ENCODE measurements around the gene CSRNP2. TPM values are rescaled to one million over a fixed set of nuclear protein-coding genes. Genes with fewer than 3 reads are reported as not detected.
A peak's percentile ranks its signal among the peaks of the same experiment; 100 is the strongest.

The CSRNP2 gene
- total RNA-seq, 3 donors from 2014 or later (not counting 1 experiment from before 2014, with no cell fraction given) = 21.3 to 31.7 (median 25.1) TPM

DNA sequence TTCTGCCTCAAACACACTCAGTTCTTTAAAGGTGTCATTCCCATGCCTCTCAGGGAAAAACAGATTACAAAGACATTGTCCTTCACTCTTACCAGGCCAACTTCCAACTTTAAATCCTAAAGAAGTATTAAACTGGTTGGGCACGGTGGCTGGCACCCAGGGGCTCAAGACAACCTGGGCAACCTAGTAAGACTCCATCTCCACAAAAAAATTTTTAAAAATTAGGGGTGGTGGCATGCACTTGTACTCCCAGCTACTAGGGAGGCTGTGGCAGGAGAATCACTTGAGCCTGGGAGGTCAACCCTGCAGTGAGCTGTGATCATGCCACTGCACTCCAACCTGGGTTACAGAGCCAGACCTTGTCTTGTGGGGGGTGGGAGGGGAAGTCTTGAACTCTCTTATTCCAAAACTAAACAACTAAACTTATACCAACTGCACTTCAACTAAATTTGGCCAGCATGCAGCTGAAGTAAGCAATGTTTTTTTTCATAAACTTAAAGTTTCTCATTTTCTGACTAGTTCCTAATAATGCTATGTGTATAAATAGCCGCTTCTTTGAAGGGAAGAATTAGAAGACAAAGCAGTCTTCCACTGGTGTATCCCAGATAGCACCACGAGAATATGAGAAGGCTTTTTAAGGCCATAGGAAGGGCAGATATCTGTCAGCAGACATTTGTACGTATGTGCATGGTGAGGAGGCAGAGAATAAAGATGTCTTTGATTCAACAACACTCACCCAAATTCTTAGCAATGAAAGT lies 59.6 kb downstream of the CSRNP2 start:
- WGBS (ENCODE audit: insufficient coverage) = 92% methylated on average over 4 of the region's 4 CpGs
- ATAC-seq (no peak), DNase-seq (peak in 1 of 2 donors; percentile 17)
- intact Hi-C loops (cut with micrococcal nuclease) = loop anchor here (10.0 kb wide), 1 partner anchor 99 kb away; a partner anchor contains a TSS
- Histone ChIP-seq H3K27me3 (ENCODE audit: control insufficient read depth, insufficient read depth, low read length) (no peaks in the 10 kb centered on the region), H3K4me3 (ENCODE audit: low read length) (no peak overlapping the region), H3K27ac (ENCODE audit: low read length) (no peak overlapping the region), H3K36me3 (ENCODE audit: control insufficient read depth, insufficient read depth, low read length) (no peaks in the 10 kb centered on the region), H3K4me1 (ENCODE audit: control insufficient read depth, insufficient read depth, low read length) (peaks cover 30% of the 10 kb centered on the region), H3K9me3 (ENCODE audit: control insufficient read depth, insufficient read depth, low read length) (no peaks in the 10 kb centered on the region)
- peaks cover 0 to 2% of the 10 kb centered on the region in 2 donors for H3K27me3 Mint-ChIP-seq (ENCODE audit: low read depth in 2 of 2)
- H3K4me1 Mint-ChIP-seq = peaks cover 43 to 52% of the 10 kb centered on the region in 2 donors
- no peaks in the 10 kb centered on the region for H3K36me3 Mint-ChIP-seq
- H3K27ac Mint-ChIP-seq = peak overlapping the region; percentile 88 to 97
- TF ChIP-seq, protein P1, sequence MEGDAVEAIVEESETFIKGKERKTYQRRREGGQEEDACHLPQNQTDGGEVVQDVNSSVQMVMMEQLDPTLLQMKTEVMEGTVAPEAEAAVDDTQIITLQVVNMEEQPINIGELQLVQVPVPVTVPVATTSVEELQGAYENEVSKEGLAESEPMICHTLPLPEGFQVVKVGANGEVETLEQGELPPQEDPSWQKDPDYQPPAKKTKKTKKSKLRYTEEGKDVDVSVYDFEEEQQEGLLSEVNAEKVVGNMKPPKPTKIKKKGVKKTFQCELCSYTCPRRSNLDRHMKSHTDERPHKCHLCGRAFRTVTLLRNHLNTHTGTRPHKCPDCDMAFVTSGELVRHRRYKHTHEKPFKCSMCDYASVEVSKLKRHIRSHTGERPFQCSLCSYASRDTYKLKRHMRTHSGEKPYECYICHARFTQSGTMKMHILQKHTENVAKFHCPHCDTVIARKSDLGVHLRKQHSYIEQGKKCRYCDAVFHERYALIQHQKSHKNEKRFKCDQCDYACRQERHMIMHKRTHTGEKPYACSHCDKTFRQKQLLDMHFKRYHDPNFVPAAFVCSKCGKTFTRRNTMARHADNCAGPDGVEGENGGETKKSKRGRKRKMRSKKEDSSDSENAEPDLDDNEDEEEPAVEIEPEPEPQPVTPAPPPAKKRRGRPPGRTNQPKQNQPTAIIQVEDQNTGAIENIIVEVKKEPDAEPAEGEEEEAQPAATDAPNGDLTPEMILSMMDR (IDR thresholded peaks at IDR 0.05) = no peak
- H3K9me3 Mint-ChIP-seq = no peaks in the 10 kb centered on the region
- peak overlapping the region; percentile 98 for H3K4me3 Mint-ChIP-seq

DNA sequence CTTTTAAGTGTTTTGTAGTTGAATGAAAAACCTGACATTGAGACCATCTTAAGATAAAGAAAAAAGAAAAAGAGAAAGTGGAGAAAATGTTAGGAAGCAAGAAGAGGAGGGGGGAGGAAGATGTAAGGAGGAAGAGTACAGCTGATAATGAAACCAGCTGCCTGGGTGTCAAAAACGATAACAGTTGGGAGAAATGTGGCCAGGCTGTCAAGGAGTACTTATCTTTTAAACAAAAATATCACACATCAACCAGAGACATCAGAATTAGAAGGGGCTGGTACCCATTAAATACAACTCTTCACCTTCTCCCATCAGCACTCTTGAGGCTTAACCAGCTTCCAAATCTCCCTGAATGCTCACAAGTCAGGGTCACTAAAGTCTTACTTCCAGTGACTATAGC lies 61.7 kb downstream of the CSRNP2 start:
- Mint-ChIP-seq H3K4me1 (peaks cover 43 to 52% of the 10 kb centered on the region in 2 donors), H3K36me3 (no peaks in the 10 kb centered on the region), H3K27me3 (ENCODE audit: low read depth in 2 of 2) (no peaks in the 10 kb centered on the region), H3K27ac (peak overlapping the region; percentile 83 to 84), H3K9me3 (no peaks in the 10 kb centered on the region), H3K4me3 (peak overlapping the region; percentile 79)
- WGBS (ENCODE audit: insufficient coverage) = 0% methylated on average over 1 of the region's 1 CpG
- intact Hi-C loops (cut with micrococcal nuclease) = loop anchor here (10.0 kb wide), 1 partner anchor 97 kb away; a partner anchor contains a TSS
- DNase-seq (peak in 1 of 2 donors; percentile 15), ATAC-seq (no peak)
- Histone ChIP-seq H3K9me3 (ENCODE audit: control insufficient read depth, insufficient read depth, low read length) (no peaks in the 10 kb centered on the region), H3K4me3 (ENCODE audit: low read length) (no peak overlapping the region), H3K27ac (ENCODE audit: low read length) (peak overlapping the region; percentile 21), H3K27me3 (ENCODE audit: control insufficient read depth, insufficient read depth, low read length) (no peaks in the 10 kb centered on the region), H3K36me3 (ENCODE audit: control insufficient read depth, insufficient read depth, low read length) (no peaks in the 10 kb centered on the region), H3K4me1 (ENCODE audit: control insufficient read depth, insufficient read depth, low read length) (peaks cover 28% of the 10 kb centered on the region)
- TF ChIP-seq, protein P1 (IDR thresholded peaks at IDR 0.05) = no peak

DNA sequence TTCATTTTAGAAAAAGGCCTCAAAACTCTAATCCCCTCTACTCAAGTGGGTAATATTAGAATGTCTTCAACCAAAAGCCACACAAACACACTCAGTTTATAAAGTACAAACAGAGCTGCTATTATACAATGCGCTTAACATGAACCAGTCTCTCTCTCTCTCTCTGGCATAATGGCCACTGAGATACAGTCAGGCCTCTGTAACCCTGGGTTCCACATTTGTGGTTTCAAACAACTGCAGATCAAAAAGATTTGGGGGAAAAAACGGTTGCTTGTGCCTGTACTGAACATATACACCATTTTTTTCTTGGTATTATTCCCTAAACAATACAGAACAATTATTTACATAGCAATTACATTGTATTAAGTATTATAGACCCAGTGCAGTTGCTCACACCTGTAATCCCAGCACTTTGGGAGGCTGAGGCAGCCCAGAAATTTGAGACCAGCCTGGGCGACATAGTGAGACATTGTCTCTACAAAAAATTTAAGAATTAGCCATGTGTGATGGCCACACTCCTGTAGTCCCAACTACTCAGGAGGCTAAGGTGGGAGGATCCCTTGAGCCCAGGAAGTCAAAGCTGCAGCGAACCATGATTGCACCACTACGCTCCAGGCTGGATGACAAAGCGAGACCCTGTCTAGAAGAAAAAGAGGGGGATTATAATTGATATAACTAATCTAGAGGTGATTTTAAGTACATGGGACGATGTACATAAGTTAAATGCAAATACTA lies 62.8 kb downstream of the CSRNP2 start:
- Histone ChIP-seq H3K4me3 (ENCODE audit: low read length) (no peak overlapping the region), H3K4me1 (ENCODE audit: control insufficient read depth, insufficient read depth, low read length) (peaks cover 24% of the 10 kb centered on the region), H3K27ac (ENCODE audit: low read length) (no peak overlapping the region), H3K27me3 (ENCODE audit: control insufficient read depth, insufficient read depth, low read length) (no peaks in the 10 kb centered on the region), H3K9me3 (ENCODE audit: control insufficient read depth, insufficient read depth, low read length) (no peaks in the 10 kb centered on the region), H3K36me3 (ENCODE audit: control insufficient read depth, insufficient read depth, low read length) (no peaks in the 10 kb centered on the region)
- intact Hi-C loops (cut with micrococcal nuclease) = loop anchor here (10.0 kb wide), 1 partner anchor 96 kb away; a partner anchor contains a TSS
- no peak for ATAC-seq
- DNase-seq = peak in 1 of 2 donors; percentile 18
- Mint-ChIP-seq H3K27ac (peak overlapping the region; percentile 83 to 84), H3K27me3 (ENCODE audit: low read depth in 2 of 2) (no peaks in the 10 kb centered on the region), H3K4me3 (peak overlapping the region; percentile 79), H3K36me3 (no peaks in the 10 kb centered on the region), H3K4me1 (peaks cover 36 to 41% of the 10 kb centered on the region in 2 donors), H3K9me3 (no peaks in the 10 kb centered on the region)
- TF ChIP-seq, protein P1 (IDR thresholded peaks at IDR 0.05) = no peak
- WGBS (ENCODE audit: insufficient coverage) = 71% methylated on average over 6 of the region's 7 CpGs

All from natural killer cell (primary cell).